Loucy (cell line): ENCODE results near the gene DLK1.

Experiments used
- H2AFZ ChIP-seq: fragments of 200-600 bp; sonication (generic); 2 replicates; pipeline ENCODE4 v1.6.0; 2016; ENCODE audit warnings: antibody characterized with exemption, mild to moderate bottlenecking, low read length, moderate library complexity
- H3F3A ChIP-seq: fragments of 200-600 bp; 2 replicates; pipeline ENCODE4 v1.6.0; 2016; ENCODE audit warnings: antibody characterized with exemption, low read depth, mild to moderate bottlenecking
- H3K27me3 ChIP-seq: fragments of 200-600 bp; sonication (generic); 2 replicates; pipeline ENCODE4 v1.6.1; 2014; ENCODE audit warnings: low read length, mild to moderate bottlenecking; ENCODE audit not compliant: insufficient read depth, poor library complexity, severe bottlenecking
- H3K36me3 ChIP-seq: fragments of 200-600 bp; sonication (generic); 2 replicates; pipeline ENCODE4 v1.6.1; 2016; ENCODE audit warnings: low read length; ENCODE audit not compliant: insufficient read depth
- H3K4me1 ChIP-seq: fragments of 200-600 bp; sonication (generic); 2 replicates; pipeline ENCODE4 v1.5.1; 2014; ENCODE audit warnings: low read length, mild to moderate bottlenecking; ENCODE audit not compliant: insufficient read depth, poor library complexity, severe bottlenecking
- H3K4me2 ChIP-seq: fragments of 200-600 bp; sonication (generic); 2 replicates; pipeline ENCODE4 v1.6.0; 2014; ENCODE audit warnings: antibody characterized with exemption, low read length, low read depth, mild to moderate bottlenecking; ENCODE audit not compliant: poor library complexity, severe bottlenecking
- H3K4me3 ChIP-seq: fragments of 200-600 bp; sonication (generic); 2 replicates; pipeline ENCODE4 v1.5.1; 2014; ENCODE audit warnings: low read length, mild to moderate bottlenecking, mixed read lengths; ENCODE audit not compliant: poor library complexity, severe bottlenecking
- H3K79me2 ChIP-seq: fragments of 200-600 bp; sonication (generic); 2 replicates; pipeline ENCODE4 v1.6.1; 2014; ENCODE audit warnings: low read length; ENCODE audit not compliant: insufficient read depth
- H3K9ac ChIP-seq: fragments of 200-600 bp; sonication (generic); 2 replicates; pipeline ENCODE4 v1.6.0; 2014; ENCODE audit warnings: mild to moderate bottlenecking, low read depth, low read length, moderate library complexity; ENCODE audit not compliant: poor library complexity, severe bottlenecking
- H3K9me2 ChIP-seq: fragments of 200-600 bp; sonication (generic); replicated peaks from 2 replicates; pipeline ENCODE4 v1.6.1; 2016; ENCODE audit warnings: low read depth, low read length, mixed read lengths
- H3K9me3 ChIP-seq: fragments of 200-600 bp; sonication (generic); 2 replicates; pipeline ENCODE4 v1.6.1; 2014; ENCODE audit warnings: mild to moderate bottlenecking, antibody characterized with exemption, low read length, low read depth; ENCODE audit not compliant: insufficient read depth
- H4K20me1 ChIP-seq: fragments of 200-600 bp; sonication (generic); 2 replicates; pipeline ENCODE4 v1.6.0; 2014; ENCODE audit warnings: antibody characterized with exemption, low read length, mild to moderate bottlenecking; ENCODE audit not compliant: insufficient read depth, poor library complexity, severe bottlenecking
- CTCF ChIP-seq: fragments of 200-600 bp; sonication (generic); conservative IDR thresholded peaks from 2 replicates; pipeline ENCODE4 v1.5.1; 2014; ENCODE audit warnings: mild to moderate bottlenecking, antibody characterized with exemption, low read length
- EZH2phosphoT487 ChIP-seq: fragments of 200-600 bp; IDR thresholded peaks from 2 replicates; pipeline ENCODE4 v1.6.1; 2018; ENCODE audit warnings: antibody characterized with exemption, mild to moderate bottlenecking, moderate library complexity, borderline replicate concordance

DLK1 gene

GRCh38 chr14:100748944-100749343 is 22.3 kb downstream of the DLK1 start:
- no peaks in the 10 kb centered on the region for H3K27me3 ChIP-seq
- TF ChIP-seq CTCF, result no peak
- TF ChIP-seq EZH2phosphoT487, result no peak
- H3K9ac ChIP-seq, result no peak overlapping the region
- no peaks in the 10 kb centered on the region for H3K36me3 ChIP-seq
- H4K20me1 ChIP-seq, result no peaks in the 10 kb centered on the region
- no peaks in the 10 kb centered on the region for H3K9me2 ChIP-seq
- H3K4me2 ChIP-seq, result no peak overlapping the region
- H2AFZ ChIP-seq, result no peak overlapping the region
- H3K4me1 ChIP-seq, result peaks cover 1% of the 10 kb centered on the region
- no peak overlapping the region for H3K4me3 ChIP-seq
- no peaks in the 10 kb centered on the region for H3K79me2 ChIP-seq
- H3K9me3 ChIP-seq, result no peaks in the 10 kb centered on the region
- no peaks in the 10 kb centered on the region for H3F3A ChIP-seq

- no peak overlapping the region for H3K9ac ChIP-seq
- TF ChIP-seq CTCF, result no peak
- TF ChIP-seq EZH2phosphoT487, result no peak
- no peaks in the 10 kb centered on the region for H3F3A ChIP-seq
- H2AFZ ChIP-seq, result no peak overlapping the region
- no peaks in the 10 kb centered on the region for H3K27me3 ChIP-seq
- H3K9me3 ChIP-seq, result no peaks in the 10 kb centered on the region
- no peaks in the 10 kb centered on the region for H3K36me3 ChIP-seq
- no peaks in the 10 kb centered on the region for H3K9me2 ChIP-seq
- no peaks in the 10 kb centered on the region for H3K79me2 ChIP-seq
- H3K4me1 ChIP-seq, result peaks cover 6% of the 10 kb centered on the region
- H3K4me2 ChIP-seq, result no peak overlapping the region
- no peak overlapping the region for H3K4me3 ChIP-seq
- H4K20me1 ChIP-seq, result no peaks in the 10 kb centered on the region
Observed at GRCh38 chr14:100749967-100750597, 23.4 kb downstream of the DLK1 start.

- H3K27me3 ChIP-seq, result no peaks in the 10 kb centered on the region
- H2AFZ ChIP-seq, result no peak overlapping the region
- H3K4me2 ChIP-seq, result no peak overlapping the region
- H3K9me2 ChIP-seq, result no peaks in the 10 kb centered on the region
- H4K20me1 ChIP-seq, result no peaks in the 10 kb centered on the region
- no peaks in the 10 kb centered on the region for H3K9me3 ChIP-seq
- H3K9ac ChIP-seq, result no peak overlapping the region
- H3K4me3 ChIP-seq, result no peak overlapping the region
- no peaks in the 10 kb centered on the region for H3K36me3 ChIP-seq
- H3F3A ChIP-seq, result no peaks in the 10 kb centered on the region
- no peak for TF ChIP-seq EZH2phosphoT487
- TF ChIP-seq CTCF, result no peak
- H3K4me1 ChIP-seq, result peaks cover 6% of the 10 kb centered on the region
- H3K79me2 ChIP-seq, result no peaks in the 10 kb centered on the region
Observed at GRCh38 chr14:100750762-100751699, 24.3 kb downstream of the DLK1 start.
